Fibroblast of mammary gland (primary cell): ENCODE data around the gene NEUROD4.

Experiments
- DNase-seq: peaks from one replicate; pipeline ENCODE4 v3.0.0-alpha.2; 2010; ENCODE audit warnings: low read depth
- H3K4me3 ChIP-seq: 2 replicates; pipeline ENCODE4 v1.5.1; 2011; ENCODE audit warnings: low read depth, mild to moderate bottlenecking, low read length, moderate library complexity; ENCODE audit not compliant: control insufficient read depth
- CTCF ChIP-seq: conservative IDR thresholded peaks from 2 replicates; pipeline ENCODE4 v1.5.1; 2011; ENCODE audit warnings: low read depth, low read length, inconsistent platforms; ENCODE audit not compliant: control insufficient read depth, insufficient read depth

Gene NEUROD4

GRCh38 chr12:55041345-55042055 lies 21.7 kb downstream of the NEUROD4 start:
- DNase-seq, result peak; percentile 3
- H3K4me3 ChIP-seq, result no peak overlapping the region
- TF ChIP-seq CTCF, result no peak

GRCh38 chr12:55043542-55043941 lies 23.8 kb downstream of the NEUROD4 start:
- H3K4me3 ChIP-seq, result no peak overlapping the region
- no peak for TF ChIP-seq CTCF
- no peak for DNase-seq

GRCh38 chr12:55044135-55044534 lies 24.4 kb downstream of the NEUROD4 start:
- TF ChIP-seq CTCF, result no peak
- DNase-seq, result no peak
- H3K4me3 ChIP-seq, result no peak overlapping the region

GRCh38 chr12:55049676-55050075 lies 29.9 kb downstream of the NEUROD4 start:
- H3K4me3 ChIP-seq, result no peak overlapping the region
- no peak for DNase-seq
- no peak for TF ChIP-seq CTCF

DNA sequence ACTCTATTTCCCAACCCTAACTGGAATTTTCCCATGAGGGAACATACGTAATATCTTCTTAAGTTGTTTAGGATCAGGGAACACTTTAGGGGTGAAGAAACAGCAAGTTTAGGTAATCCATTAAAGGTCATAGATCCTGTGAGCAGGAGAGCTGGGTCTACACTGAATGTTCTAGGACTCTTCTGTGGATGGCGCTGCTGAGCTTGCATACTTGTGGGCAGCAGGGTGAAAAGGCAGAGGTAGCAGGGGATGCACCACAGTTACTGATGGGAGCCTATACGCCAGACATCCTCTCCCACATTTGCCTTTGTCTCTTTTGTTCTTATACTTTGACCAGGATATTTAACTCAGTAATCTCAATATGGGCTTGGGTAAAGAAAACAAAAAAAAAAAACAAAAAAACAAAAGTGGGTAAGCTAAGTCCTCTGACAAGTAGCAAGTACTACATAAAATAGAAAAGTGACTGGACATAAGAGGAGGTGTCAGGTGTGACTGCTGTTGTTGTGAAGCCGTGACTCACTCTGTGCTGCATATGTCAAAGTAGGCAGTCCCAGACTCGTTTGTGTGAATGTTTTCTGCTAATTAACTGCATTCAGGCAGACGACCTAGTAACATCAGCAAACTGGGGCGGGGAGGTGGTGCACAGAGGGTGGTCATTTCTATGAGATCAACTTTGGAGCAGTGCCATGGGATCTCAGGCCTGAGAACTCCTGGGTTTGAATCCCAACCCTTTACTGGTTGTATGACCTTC lies 31.6 kb downstream of the NEUROD4 start:
- TF ChIP-seq CTCF, result no peak
- DNase-seq, result peak; percentile 5
- H3K4me3 ChIP-seq, result no peak overlapping the region

DNA sequence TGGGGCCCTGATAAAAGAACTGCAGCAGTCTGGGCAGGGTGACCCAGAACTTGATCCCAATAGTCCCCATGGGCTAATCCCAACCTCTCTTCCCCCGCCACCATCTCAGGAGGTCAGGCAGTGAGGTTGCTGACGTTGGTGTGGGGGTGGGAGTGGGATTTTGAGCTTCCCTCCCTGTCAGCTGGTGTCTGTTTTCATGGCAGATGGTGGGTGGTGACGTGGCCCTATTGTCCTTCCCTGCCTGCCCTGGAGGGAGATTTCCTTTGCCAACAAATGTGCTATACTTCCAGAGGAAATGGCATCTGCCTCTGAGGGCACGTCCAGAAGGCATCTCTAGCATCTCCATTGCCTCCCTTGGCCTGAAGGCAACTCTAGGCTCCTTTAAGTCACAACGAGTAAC lies 37.7 kb downstream of the NEUROD4 start:
- H3K4me3 ChIP-seq, result no peak overlapping the region
- TF ChIP-seq CTCF, result no peak
- peak; percentile 6 for DNase-seq
